ENCODE measurements around the gene NMNAT2.

DNA sequence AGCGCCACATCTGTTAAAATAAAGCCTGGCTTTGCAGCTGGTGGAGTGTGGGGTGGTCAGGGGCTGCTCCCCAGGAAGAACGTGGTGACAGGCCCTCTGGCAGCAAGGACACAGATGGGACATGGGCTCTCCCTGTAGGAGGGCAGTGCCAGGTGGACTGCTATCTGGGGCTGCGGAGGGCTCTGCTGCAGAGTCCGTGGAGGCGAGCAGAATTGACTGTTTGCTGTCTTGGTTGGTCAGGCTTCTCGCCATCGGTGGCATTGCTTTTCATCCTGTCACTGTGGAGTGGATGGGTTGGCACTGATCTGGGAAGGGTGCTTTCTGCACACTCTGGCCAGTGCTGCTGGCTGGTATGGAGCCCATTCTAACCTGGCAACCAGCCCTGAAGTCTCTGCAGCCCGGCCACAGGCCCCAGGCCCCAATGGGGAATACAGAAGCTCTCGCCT, 129.1 kb downstream of the NMNAT2 start:
- TF ChIP-seq, protein P1, sequence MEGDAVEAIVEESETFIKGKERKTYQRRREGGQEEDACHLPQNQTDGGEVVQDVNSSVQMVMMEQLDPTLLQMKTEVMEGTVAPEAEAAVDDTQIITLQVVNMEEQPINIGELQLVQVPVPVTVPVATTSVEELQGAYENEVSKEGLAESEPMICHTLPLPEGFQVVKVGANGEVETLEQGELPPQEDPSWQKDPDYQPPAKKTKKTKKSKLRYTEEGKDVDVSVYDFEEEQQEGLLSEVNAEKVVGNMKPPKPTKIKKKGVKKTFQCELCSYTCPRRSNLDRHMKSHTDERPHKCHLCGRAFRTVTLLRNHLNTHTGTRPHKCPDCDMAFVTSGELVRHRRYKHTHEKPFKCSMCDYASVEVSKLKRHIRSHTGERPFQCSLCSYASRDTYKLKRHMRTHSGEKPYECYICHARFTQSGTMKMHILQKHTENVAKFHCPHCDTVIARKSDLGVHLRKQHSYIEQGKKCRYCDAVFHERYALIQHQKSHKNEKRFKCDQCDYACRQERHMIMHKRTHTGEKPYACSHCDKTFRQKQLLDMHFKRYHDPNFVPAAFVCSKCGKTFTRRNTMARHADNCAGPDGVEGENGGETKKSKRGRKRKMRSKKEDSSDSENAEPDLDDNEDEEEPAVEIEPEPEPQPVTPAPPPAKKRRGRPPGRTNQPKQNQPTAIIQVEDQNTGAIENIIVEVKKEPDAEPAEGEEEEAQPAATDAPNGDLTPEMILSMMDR (IDR thresholded peaks at IDR 0.05 in 2 of 3, conservative IDR thresholded peaks at IDR 0.05 in 1 of 3; ENCODE audit: borderline replicate concordance in 1 of 3, insufficient read depth in 1 of 3, low read depth in 2 of 3, low read length in 2 of 3), result no peak
- TF ChIP-seq CEBPB (IDR thresholded peaks at IDR 0.05; ENCODE audit: low read depth) (no peak), POLR2AphosphoS5 (IDR thresholded peaks at IDR 0.05; ENCODE audit: low read depth, low read length) (no peak), ELF1 (IDR thresholded peaks at IDR 0.05; ENCODE audit: borderline replicate concordance, low read depth) (no peak), EZH2phosphoT487 (IDR thresholded peaks at IDR 0.05; ENCODE audit: borderline replicate concordance) (no peak), RAD21 (IDR thresholded peaks at IDR 0.05; ENCODE audit: low read depth) (no peak), EGR1 (IDR thresholded peaks at IDR 0.05; ENCODE audit: low read depth) (no peak)
- TF ChIP-seq, protein P2, sequence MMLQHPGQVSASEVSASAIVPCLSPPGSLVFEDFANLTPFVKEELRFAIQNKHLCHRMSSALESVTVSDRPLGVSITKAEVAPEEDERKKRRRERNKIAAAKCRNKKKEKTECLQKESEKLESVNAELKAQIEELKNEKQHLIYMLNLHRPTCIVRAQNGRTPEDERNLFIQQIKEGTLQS (IDR thresholded peaks at IDR 0.05), result no peak
- TF ChIP-seq, protein P3, sequence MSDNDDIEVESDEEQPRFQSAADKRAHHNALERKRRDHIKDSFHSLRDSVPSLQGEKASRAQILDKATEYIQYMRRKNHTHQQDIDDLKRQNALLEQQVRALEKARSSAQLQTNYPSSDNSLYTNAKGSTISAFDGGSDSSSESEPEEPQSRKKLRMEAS (IDR thresholded peaks at IDR 0.05), result no peak
- TF ChIP-seq, protein P4, sequence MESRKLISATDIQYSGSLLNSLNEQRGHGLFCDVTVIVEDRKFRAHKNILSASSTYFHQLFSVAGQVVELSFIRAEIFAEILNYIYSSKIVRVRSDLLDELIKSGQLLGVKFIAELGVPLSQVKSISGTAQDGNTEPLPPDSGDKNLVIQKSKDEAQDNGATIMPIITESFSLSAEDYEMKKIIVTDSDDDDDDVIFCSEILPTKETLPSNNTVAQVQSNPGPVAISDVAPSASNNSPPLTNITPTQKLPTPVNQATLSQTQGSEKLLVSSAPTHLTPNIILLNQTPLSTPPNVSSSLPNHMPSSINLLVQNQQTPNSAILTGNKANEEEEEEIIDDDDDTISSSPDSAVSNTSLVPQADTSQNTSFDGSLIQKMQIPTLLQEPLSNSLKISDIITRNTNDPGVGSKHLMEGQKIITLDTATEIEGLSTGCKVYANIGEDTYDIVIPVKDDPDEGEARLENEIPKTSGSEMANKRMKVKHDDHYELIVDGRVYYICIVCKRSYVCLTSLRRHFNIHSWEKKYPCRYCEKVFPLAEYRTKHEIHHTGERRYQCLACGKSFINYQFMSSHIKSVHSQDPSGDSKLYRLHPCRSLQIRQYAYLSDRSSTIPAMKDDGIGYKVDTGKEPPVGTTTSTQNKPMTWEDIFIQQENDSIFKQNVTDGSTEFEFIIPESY (IDR thresholded peaks at IDR 0.05; ENCODE audit: extremely low read depth, insufficient replicate concordance, low read length), result no peak

Measured in HCT116 (cell line).